ENCODE data around the gene HSD17B7.

The HSD17B7 gene

DNA sequence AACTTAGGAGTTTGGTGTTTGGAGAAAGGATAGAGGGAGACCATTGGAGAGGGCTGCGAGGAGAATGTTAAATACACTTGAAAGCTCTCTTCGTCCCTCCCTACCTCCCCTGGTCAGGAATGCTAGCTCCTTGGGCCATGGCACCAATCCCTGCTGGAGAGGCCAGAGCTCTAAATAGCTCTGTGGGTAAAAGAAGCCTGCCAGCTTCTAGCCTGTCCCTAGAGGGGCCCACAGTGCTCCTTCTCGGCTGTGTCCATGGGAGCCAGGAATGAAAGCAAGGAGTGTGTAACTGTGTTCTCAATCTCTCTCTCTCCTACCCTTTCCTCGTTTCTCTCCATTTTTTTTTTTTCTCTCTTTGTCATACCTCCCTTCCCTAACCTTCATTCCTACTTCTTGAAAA is 70.6 kb downstream of the HSD17B7 start, which contains the start of gene CCDC190:
CCDC190 (minus strand) TSS at position 75 of the 400 bp plus-strand sequence. CDS start 1,529 bp downstream, outside the sequence.
- DNase-seq, result no peak

DNA sequence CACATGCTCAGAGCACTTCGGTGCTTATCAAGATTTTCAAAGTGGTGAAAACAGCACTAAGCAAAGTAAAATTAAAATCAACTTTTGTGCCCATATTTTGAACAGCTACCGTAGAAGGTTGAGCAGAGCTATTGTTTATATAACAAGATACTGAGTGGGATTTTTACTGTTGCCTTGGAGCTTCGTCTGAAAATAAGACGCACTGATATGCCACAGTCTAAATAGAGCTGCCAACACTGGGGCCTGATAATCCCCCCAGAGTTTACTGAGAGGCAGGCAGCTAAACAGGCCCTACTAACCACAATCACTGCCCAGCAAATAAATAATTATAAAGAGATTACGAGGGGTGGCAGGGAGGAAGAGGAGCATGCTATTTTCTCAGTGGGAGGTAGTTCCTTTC is 71.1 kb downstream of the HSD17B7 start:
- DNase-seq, result no peak

Measured in CD4-positive, alpha-beta T cell treated with Interferon gamma for 1 hour (primary cell).